HG03457 (cell line): ENCODE measurements around the gene CCDC88C.

Experiments
- ATAC-seq: cut with Tn5 transposase; IDR thresholded peaks from one replicate; pipeline ENCODE4 v1.9.1; 2021; ENCODE audit warnings: moderate number of reproducible peaks; ENCODE audit not compliant: unreplicated experiment

CCDC88C gene

GRCh38 chr14:91350813-91351511 lies 66.7 kb downstream of the CCDC88C start:
- peak; percentile 61 for ATAC-seq

- ATAC-seq = peak; percentile 8
These were observed 67.2 kb downstream of the CCDC88C start for GRCh38 chr14:91350483-91350812.

- no peak for ATAC-seq
These were observed 68.0 kb downstream of the CCDC88C start for GRCh38 chr14:91349481-91350074.

- no peak for ATAC-seq
These were observed 68.7 kb downstream of the CCDC88C start for GRCh38 chr14:91348845-91349465.

GRCh38 chr14:91346838-91347173 lies 70.8 kb downstream of the CCDC88C start:
- no peak for ATAC-seq

GRCh38 chr14:91344096-91344495 lies 73.5 kb downstream of the CCDC88C start:
- ATAC-seq = no peak

GRCh38 chr14:91343051-91343450 lies 74.6 kb downstream of the CCDC88C start:
- no peak for ATAC-seq

GRCh38 chr14:91342206-91342760 lies 75.3 kb downstream of the CCDC88C start:
- no peak for ATAC-seq

GRCh38 chr14:91341751-91342154 lies 75.9 kb downstream of the CCDC88C start:
- ATAC-seq = no peak

- no peak for ATAC-seq
These were observed 76.3 kb downstream of the CCDC88C start for GRCh38 chr14:91341334-91341733.

- no peak for ATAC-seq
These were observed 77.8 kb downstream of the CCDC88C start for GRCh38 chr14:91339671-91340369.

GRCh38 chr14:91339076-91339475 lies 78.5 kb downstream of the CCDC88C start:
- ATAC-seq = no peak

- no peak for ATAC-seq
These were observed 79.2 kb downstream of the CCDC88C start for GRCh38 chr14:91338379-91338778.

- ATAC-seq = no peak
These were observed 79.8 kb downstream of the CCDC88C start for GRCh38 chr14:91337699-91338335.

GRCh38 chr14:91336093-91336450 lies 81.5 kb downstream of the CCDC88C start:
- no peak for ATAC-seq

- ATAC-seq = no peak
These were observed 82.2 kb downstream of the CCDC88C start for GRCh38 chr14:91335191-91336092.

- no peak for ATAC-seq
These were observed 84.0 kb downstream of the CCDC88C start for GRCh38 chr14:91333650-91334039.

GRCh38 chr14:91332986-91333649 lies 84.5 kb downstream of the CCDC88C start:
- ATAC-seq = no peak

- ATAC-seq = no peak
These were observed 85.2 kb downstream of the CCDC88C start for GRCh38 chr14:91332171-91332985.
